SK-N-SH (cell line): ENCODE measurements around the gene DPP10. TPM values are rescaled to one million over a fixed set of nuclear protein-coding genes. Genes with fewer than 3 reads are reported as not detected.

Experiments used
- CTCF ChIA-PET: fragments of 300-600, 350-600 bp; formaldehyde crosslinking; extraction: SDS; loops from one replicate; lab custom pipeline; 2021; lab: Yijun Ruan, JAX
- POLR2A ChIA-PET: fragments of 350-600 bp; sonication (Branson Sonifier 250); formaldehyde crosslinking; extraction: SDS; loops from one replicate; lab custom pipeline; 2020; ENCODE audit warnings: antibody characterized with exemption, inconsistent platforms; lab: Yijun Ruan, JAX
- DNase-seq: peaks from one replicate; pipeline ENCODE4 v3.0.0; 2012
- H2AFZ ChIP-seq: fragments of 200-600 bp; sonication (generic); 2 replicates; pipeline ENCODE4 v1.8.1; 2016; ENCODE audit warnings: antibody characterized with exemption, mild to moderate bottlenecking, low read depth
- H3F3A ChIP-seq: fragments of 200-600 bp; sonication (generic); replicated peaks from 2 replicates; pipeline ENCODE3; 2016; ENCODE audit warnings: antibody characterized with exemption, mild to moderate bottlenecking; ENCODE audit not compliant: insufficient read depth
- H3K27ac ChIP-seq, 2 experiments: fragments of 200-500 bp in 1 of 2; fragments of 200-600 bp in 1 of 2; sonication (Bioruptor generic) in 1 of 2; sonication (generic), shearing (Covaris generic) in 1 of 2; 2 replicates each; pipeline versions ENCODE4 v1.5.1 to v1.6.1; 2014 to 2016; ENCODE audit warnings: low read depth in 2 of 2, inconsistent platforms in 1 of 2, low read length in 1 of 2, mild to moderate bottlenecking in 1 of 2, mixed read lengths in 1 of 2
- H3K27me3 ChIP-seq: fragments of 200-600 bp; sonication (generic), shearing (Covaris generic); 2 replicates; pipeline ENCODE4 v1.6.1; 2016; ENCODE audit warnings: mixed run types; ENCODE audit not compliant: insufficient read depth
- H3K36me3 ChIP-seq, 2 experiments: fragments of 200-500 bp in 1 of 2; fragments of 200-600 bp in 1 of 2; sonication (Bioruptor generic) in 1 of 2; sonication (generic) in 1 of 2; replicated peaks in 1 of 2; 2 replicates each; pipeline versions ENCODE3 to v1.5.1; 2014 to 2016; ENCODE audit warnings: low read length in 1 of 2, mild to moderate bottlenecking in 1 of 2; ENCODE audit not compliant: insufficient read depth in 2 of 2, control insufficient read depth in 1 of 2
- H3K4me1 ChIP-seq, 2 experiments: fragments of 200-500 bp in 1 of 2; fragments of 200-600 bp in 1 of 2; sonication (Bioruptor generic) in 1 of 2; sonication (generic), shearing (Covaris generic) in 1 of 2; 2 replicates each; pipeline versions ENCODE4 v1.5.1 to v1.6.1; 2014 to 2016; ENCODE audit warnings: low read depth in 1 of 2, low read length in 1 of 2, mixed run types in 1 of 2; ENCODE audit not compliant: insufficient read depth in 2 of 2, control insufficient read depth in 1 of 2
- H3K4me2 ChIP-seq: fragments of 200-600 bp; sonication (generic), shearing (Covaris generic); 2 replicates; pipeline ENCODE4 v1.6.1; 2017; ENCODE audit warnings: mixed run types
- H3K4me3 ChIP-seq, 2 experiments: fragments of 200-500 bp in 1 of 2; fragments of 200-600 bp in 1 of 2; sonication (Bioruptor generic) in 1 of 2; sonication (generic), shearing (Covaris generic) in 1 of 2; 2 replicates each; pipeline versions ENCODE4 v1.5.1 to v1.8.1; 2014 to 2016; ENCODE audit warnings: low read depth in 2 of 2, inconsistent platforms in 1 of 2, low read length in 1 of 2, mild to moderate bottlenecking in 1 of 2, mixed read lengths in 1 of 2, moderate library complexity in 1 of 2
- H3K79me2 ChIP-seq: fragments of 200-600 bp; sonication (generic); 2 replicates; pipeline ENCODE4 v1.8.1; 2017; ENCODE audit warnings: mild to moderate bottlenecking; ENCODE audit not compliant: insufficient read depth
- H3K9ac ChIP-seq: fragments of 200-600 bp; sonication (generic); 2 replicates; pipeline ENCODE4 v1.6.1; 2017; ENCODE audit warnings: mixed run types
- H3K9me2 ChIP-seq: fragments of 200-600 bp; sonication (generic); 2 replicates; pipeline ENCODE4 v1.6.1; 2017; ENCODE audit warnings: mixed run types
- H3K9me3 ChIP-seq: fragments of 200-600 bp; sonication (generic); 2 replicates; pipeline ENCODE4 v1.6.1; 2017; ENCODE audit warnings: mixed run types, mild to moderate bottlenecking, moderate library complexity
- H4K20me1 ChIP-seq: fragments of 200-600 bp; sonication (generic); 2 replicates; pipeline ENCODE4 v1.6.1; 2017; ENCODE audit warnings: mild to moderate bottlenecking, mixed run types; ENCODE audit not compliant: insufficient read depth
- EZH2phosphoT487 ChIP-seq: fragments of 200-600 bp; sonication (generic); IDR thresholded peaks from 2 replicates; pipeline ENCODE4 v1.6.1; 2017; ENCODE audit warnings: low read depth, mixed run types, mild to moderate bottlenecking, antibody characterized with exemption, moderate library complexity, borderline replicate concordance
- FOSL2 ChIP-seq: IDR thresholded peaks from 2 replicates; pipeline ENCODE4 v1.4.0; 2012; ENCODE audit warnings: low read depth, mild to moderate bottlenecking, moderate library complexity, borderline replicate concordance
- FOXJ3 ChIP-seq: sonication (generic); formaldehyde crosslinking; IDR thresholded peaks from 2 replicates; pipeline ENCODE4 v1.5.1; 2020; ENCODE audit warnings: mild to moderate bottlenecking, missing genetic modification reagents
- FOXM1 ChIP-seq: IDR thresholded peaks from 2 replicates; pipeline ENCODE4 v1.4.0; 2012; ENCODE audit warnings: low read depth, mild to moderate bottlenecking
- GABPA ChIP-seq: IDR thresholded peaks from 2 replicates; pipeline ENCODE4 v1.4.0; 2012; ENCODE audit warnings: low read depth, mild to moderate bottlenecking
- GATA2 ChIP-seq: sonication (generic); formaldehyde crosslinking; IDR thresholded peaks from 2 replicates; pipeline ENCODE4 v1.5.0; 2020; ENCODE audit warnings: mild to moderate bottlenecking, missing genetic modification reagents
- MEF2A ChIP-seq: IDR thresholded peaks from 2 replicates; pipeline ENCODE4 v1.4.0; 2012; ENCODE audit warnings: low read depth, borderline replicate concordance
- MXI1 ChIP-seq: IDR thresholded peaks from 2 replicates; pipeline ENCODE4 v1.6.1; 2012; ENCODE audit warnings: mild to moderate bottlenecking, low read depth, low read length, improper control_type of control experiment
- NFIC ChIP-seq: IDR thresholded peaks from 2 replicates; pipeline ENCODE4 v1.4.0; 2012; ENCODE audit warnings: borderline replicate concordance
- RCOR1 ChIP-seq: fragments of 150-350 bp; IDR thresholded peaks from 2 replicates; pipeline ENCODE4 v1.6.1; 2017; ENCODE audit warnings: antibody characterized with exemption, low read length
- RXRA ChIP-seq: IDR thresholded peaks from 2 replicates; pipeline ENCODE4 v1.4.0; 2012; ENCODE audit warnings: low read depth, mild to moderate bottlenecking, borderline replicate concordance
- SMC3 ChIP-seq: IDR thresholded peaks from 2 replicates; pipeline ENCODE4 v1.6.1; 2012; ENCODE audit warnings: low read depth, low read length, improper control_type of control experiment
- TEAD4 ChIP-seq: IDR thresholded peaks from 2 replicates; pipeline ENCODE4 v1.4.0; 2012; ENCODE audit warnings: mild to moderate bottlenecking, borderline replicate concordance; ENCODE audit not compliant: insufficient read depth
- WGBS: methylation state at CpG from one replicate; pipeline ENCODE4 v1.1.6; 2017; ENCODE audit warnings: low lambda C conversion rate; 5-methylcytosine and 5-hydroxymethylcytosine counted together
- polyA plus RNA-seq, 3 experiments: library from polyadenylated mRNA; depleted of rRNA; stranded (reverse); fragments of >200 nt; gene quantifications; 2 replicates each; pipeline ENCODE4 v1.2.3, GENCODE V29; 2012
- TF ChIP-seq, protein P1 (sequence below): IDR thresholded peaks from 2 replicates; pipeline ENCODE4 v1.4.0; 2012; ENCODE audit warnings: low read depth, borderline replicate concordance
- TF ChIP-seq, protein P2 (sequence below): IDR thresholded peaks from 2 replicates; pipeline ENCODE4 v1.4.0; 2012; ENCODE audit warnings: low read depth, borderline replicate concordance

Gene DPP10
- polyA plus RNA-seq, 1 of the 3 experiments (the other 2 are of a cell fraction): not detected

DNA sequence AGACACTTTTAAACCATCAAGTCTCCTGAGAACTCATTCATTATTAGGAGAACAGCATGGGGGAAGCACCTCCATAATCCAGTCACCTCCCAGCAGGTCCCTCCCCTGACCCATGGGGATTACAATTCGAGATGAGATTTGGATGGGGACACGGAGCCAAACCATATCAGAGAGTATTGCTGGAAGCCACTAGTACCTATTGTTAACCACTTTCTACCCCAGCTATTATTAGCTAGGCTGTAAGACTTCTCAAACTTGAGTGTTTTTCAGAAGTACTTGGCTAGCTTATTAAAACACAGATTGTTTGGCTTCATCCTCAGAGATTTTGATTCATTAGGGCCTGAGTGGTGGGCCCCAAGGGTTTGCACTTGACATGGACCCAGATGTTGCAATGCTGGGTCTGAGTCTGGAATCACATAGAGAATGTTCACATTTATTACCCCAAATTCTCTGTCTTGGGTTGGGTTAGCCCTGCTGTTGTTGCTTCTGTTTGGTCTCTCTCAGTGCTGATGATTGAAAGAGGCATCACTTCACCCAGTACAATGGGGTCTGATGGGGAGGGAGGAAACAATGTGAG, 506.9 kb downstream of the DPP10 start (continued):
- TF ChIP-seq, protein P1, sequence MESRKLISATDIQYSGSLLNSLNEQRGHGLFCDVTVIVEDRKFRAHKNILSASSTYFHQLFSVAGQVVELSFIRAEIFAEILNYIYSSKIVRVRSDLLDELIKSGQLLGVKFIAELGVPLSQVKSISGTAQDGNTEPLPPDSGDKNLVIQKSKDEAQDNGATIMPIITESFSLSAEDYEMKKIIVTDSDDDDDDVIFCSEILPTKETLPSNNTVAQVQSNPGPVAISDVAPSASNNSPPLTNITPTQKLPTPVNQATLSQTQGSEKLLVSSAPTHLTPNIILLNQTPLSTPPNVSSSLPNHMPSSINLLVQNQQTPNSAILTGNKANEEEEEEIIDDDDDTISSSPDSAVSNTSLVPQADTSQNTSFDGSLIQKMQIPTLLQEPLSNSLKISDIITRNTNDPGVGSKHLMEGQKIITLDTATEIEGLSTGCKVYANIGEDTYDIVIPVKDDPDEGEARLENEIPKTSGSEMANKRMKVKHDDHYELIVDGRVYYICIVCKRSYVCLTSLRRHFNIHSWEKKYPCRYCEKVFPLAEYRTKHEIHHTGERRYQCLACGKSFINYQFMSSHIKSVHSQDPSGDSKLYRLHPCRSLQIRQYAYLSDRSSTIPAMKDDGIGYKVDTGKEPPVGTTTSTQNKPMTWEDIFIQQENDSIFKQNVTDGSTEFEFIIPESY: no peak
- TF ChIP-seq NFIC (no peak), GABPA (no peak), FOXM1 (no peak), TEAD4 (no peak), EZH2phosphoT487 (no peak), RXRA (no peak), MEF2A (no peak)
- TF ChIP-seq, protein P2, sequence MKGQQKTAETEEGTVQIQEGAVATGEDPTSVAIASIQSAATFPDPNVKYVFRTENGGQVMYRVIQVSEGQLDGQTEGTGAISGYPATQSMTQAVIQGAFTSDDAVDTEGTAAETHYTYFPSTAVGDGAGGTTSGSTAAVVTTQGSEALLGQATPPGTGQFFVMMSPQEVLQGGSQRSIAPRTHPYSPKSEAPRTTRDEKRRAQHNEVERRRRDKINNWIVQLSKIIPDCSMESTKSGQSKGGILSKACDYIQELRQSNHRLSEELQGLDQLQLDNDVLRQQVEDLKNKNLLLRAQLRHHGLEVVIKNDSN: no peak

DNA sequence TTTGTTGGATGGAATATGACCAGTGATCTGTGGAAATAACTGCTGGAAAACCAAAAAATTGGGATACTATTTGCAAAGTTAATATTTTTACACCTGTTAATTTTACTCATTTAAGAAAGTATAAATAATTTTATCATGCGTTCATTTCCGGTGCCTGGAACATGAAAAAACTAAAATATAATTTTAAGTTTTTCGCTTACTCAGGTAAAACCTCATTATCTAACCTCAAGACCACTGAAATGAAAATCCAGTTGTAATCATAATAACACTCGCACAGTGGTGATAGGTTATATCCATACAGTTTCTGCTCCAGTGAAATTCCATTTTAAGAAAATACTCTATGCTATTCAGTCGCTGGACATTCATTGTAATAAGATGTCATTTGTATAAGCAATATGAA, 517.9 kb downstream of the DPP10 start:
- no peak overlapping the region for H3K27ac ChIP-seq
- no peaks in the 10 kb centered on the region for H3K36me3 ChIP-seq
- H3K9ac ChIP-seq: no peak overlapping the region
- CTCF ChIA-PET: no interaction called here
- H3K4me1 ChIP-seq: no peaks in the 10 kb centered on the region
- no peaks in the 10 kb centered on the region for H3F3A ChIP-seq
- no peaks in the 10 kb centered on the region for H3K79me2 ChIP-seq
- DNase-seq: no peak
- TF ChIP-seq SMC3 (no peak), RCOR1 (no peak), FOXJ3 (CRISPR knock-in tag) (no peak), TEAD4 (no peak), GATA2 (no peak)
- no peak overlapping the region for H3K4me3 ChIP-seq
- no peaks in the 10 kb centered on the region for H3K9me2 ChIP-seq
- no peaks in the 10 kb centered on the region for H3K9me3 ChIP-seq
- no peak overlapping the region for H2AFZ ChIP-seq
- no peak overlapping the region for H3K4me2 ChIP-seq
- no peaks in the 10 kb centered on the region for H4K20me1 ChIP-seq
- no peaks in the 10 kb centered on the region for H3K27me3 ChIP-seq
- WGBS: 50% methylated on average over 5 of the region's 5 CpGs
- POLR2A ChIA-PET: no interaction called here

DNA sequence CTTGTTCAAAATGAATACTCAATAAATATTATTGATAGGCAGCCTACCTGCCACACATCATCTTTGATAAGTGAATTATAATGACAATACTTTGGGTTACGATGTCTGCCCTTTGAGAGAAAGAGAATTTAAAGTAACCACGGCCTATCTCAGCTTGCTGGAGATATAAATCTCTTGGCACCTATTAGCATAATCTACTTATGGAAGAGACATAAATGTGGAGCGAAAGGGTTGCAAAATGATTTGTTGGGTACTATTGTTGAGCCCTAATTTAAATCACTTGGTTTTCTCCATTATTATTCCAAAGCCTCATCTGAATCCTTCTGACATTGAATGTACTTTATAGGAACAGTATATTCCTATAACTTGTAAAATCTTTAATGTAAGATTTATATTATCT, 520.1 kb downstream of the DPP10 start:
- Histone ChIP-seq H2AFZ (no peak overlapping the region), H3K4me3 (no peak overlapping the region), H3K36me3 (no peaks in the 10 kb centered on the region), H3K79me2 (no peaks in the 10 kb centered on the region), H3K27ac (no peak overlapping the region), H4K20me1 (no peaks in the 10 kb centered on the region), H3K4me2 (no peak overlapping the region), H3F3A (no peaks in the 10 kb centered on the region), H3K27me3 (no peaks in the 10 kb centered on the region), H3K9me3 (no peaks in the 10 kb centered on the region), H3K4me1 (no peaks in the 10 kb centered on the region), H3K9me2 (no peaks in the 10 kb centered on the region), H3K9ac (no peak overlapping the region)
- ChIA-PET CTCF (no interaction called here), POLR2A (no interaction called here)
- WGBS: 8% methylated on average over 3 of the region's 3 CpGs
- TF ChIP-seq MXI1 (no peak), FOSL2 (no peak), MEF2A (no peak), GATA2 (no peak)
- DNase-seq: no peak
